Endodermal cell (in vitro differentiated cells): ENCODE measurements around the gene NRXN2. TPM values are rescaled to one million over a fixed set of nuclear protein-coding genes. Genes with fewer than 3 reads are reported as not detected.

ENCODE experiments used
- DNase-seq: peaks from one replicate; pipeline ENCODE4 v3.0.0-alpha.2; 2017
- H3K27ac ChIP-seq: 2 replicates; pipeline ENCODE4 v1.5.1; 2013; ENCODE audit warnings: mild to moderate bottlenecking, low read depth, low read length, moderate library complexity
- H3K27me3 ChIP-seq: 2 replicates; pipeline ENCODE4 v1.6.1; 2013; ENCODE audit warnings: mild to moderate bottlenecking, low read length, moderate library complexity; ENCODE audit not compliant: insufficient read depth, control insufficient read depth, poor library complexity, severe bottlenecking
- H3K36me3 ChIP-seq: 2 replicates; pipeline ENCODE4 v1.7.0; 2013; ENCODE audit warnings: mild to moderate bottlenecking, low read length, moderate library complexity; ENCODE audit not compliant: control insufficient read depth, insufficient read depth
- H3K4me1 ChIP-seq: one replicate; pipeline ENCODE4 v1.7.0; 2013; ENCODE audit warnings: low read length; ENCODE audit not compliant: control insufficient read depth, insufficient read depth
- H3K4me3 ChIP-seq: 2 replicates; pipeline ENCODE4 v1.5.1; 2013; ENCODE audit warnings: mild to moderate bottlenecking, low read length, moderate library complexity
- H3K9ac ChIP-seq: 2 replicates; pipeline ENCODE4 v1.6.1; 2013; ENCODE audit warnings: mild to moderate bottlenecking, low read length, moderate library complexity; ENCODE audit not compliant: poor library complexity, severe bottlenecking; ENCODE audit errors: extremely low read depth
- H3K9me3 ChIP-seq: 2 replicates; pipeline ENCODE4 v1.6.1; 2013; ENCODE audit warnings: mild to moderate bottlenecking, low read length, moderate library complexity; ENCODE audit not compliant: control insufficient read depth
- H3K27ac Mint-ChIP-seq: 2 replicates; pipeline ENCODE4 v1.8.0; 2020; ENCODE audit warnings: mixed read lengths
- H3K27me3 Mint-ChIP-seq: 2 replicates; pipeline ENCODE4 v1.8.0; 2021; ENCODE audit warnings: mild to moderate bottlenecking, mixed read lengths; ENCODE audit not compliant: insufficient read depth
- H3K36me3 Mint-ChIP-seq: 2 replicates; pipeline ENCODE4 v1.8.0; 2020; ENCODE audit warnings: low read depth, mixed read lengths
- H3K4me1 Mint-ChIP-seq: 2 replicates; pipeline ENCODE4 v1.8.0; 2020; ENCODE audit warnings: mixed read lengths
- H3K4me3 Mint-ChIP-seq: 2 replicates; pipeline ENCODE4 v1.8.0; 2020; ENCODE audit warnings: mild to moderate bottlenecking, moderate library complexity, mixed read lengths
- H3K9me3 Mint-ChIP-seq: 2 replicates; pipeline ENCODE4 v1.8.0; 2020; ENCODE audit warnings: mild to moderate bottlenecking, mixed read lengths
- WGBS, 2 experiments: methylation state at CpG; one replicate each; pipeline versions ENCODE4 v1.1.5 to v1.1.7; 2013; ENCODE audit warnings: missing lambda C conversion rate in 2 of 2, mixed read lengths in 1 of 2; ENCODE audit not compliant: insufficient coverage in 1 of 2, insufficient read length in 1 of 2; 5-methylcytosine and 5-hydroxymethylcytosine counted together
- total RNA-seq, 2 donors: library from RNA; stranded (reverse); fragmentation: NEBNext Ultra II Directional in 1 of 2; extraction: Animal tissue kit (Norgen Biotek cat#: 25700) in 1 of 2; gene quantifications; 2 replicates in 1 of 2; 3 replicates in 1 of 2; pipeline ENCODE4 v1.2.1, GENCODE V29; 2021
- TF ChIP-seq, protein P1 (sequence below): fragments of 200-600 bp; sonication (generic); conservative IDR thresholded peaks from 2 replicates; pipeline ENCODE4 v1.5.0; 2021; ENCODE audit warnings: antibody characterized with exemption, mild to moderate bottlenecking

NRXN2 gene
- total RNA-seq, 2 donors from 2014 or later, result 1.00 to 1.5 TPM

DNA sequence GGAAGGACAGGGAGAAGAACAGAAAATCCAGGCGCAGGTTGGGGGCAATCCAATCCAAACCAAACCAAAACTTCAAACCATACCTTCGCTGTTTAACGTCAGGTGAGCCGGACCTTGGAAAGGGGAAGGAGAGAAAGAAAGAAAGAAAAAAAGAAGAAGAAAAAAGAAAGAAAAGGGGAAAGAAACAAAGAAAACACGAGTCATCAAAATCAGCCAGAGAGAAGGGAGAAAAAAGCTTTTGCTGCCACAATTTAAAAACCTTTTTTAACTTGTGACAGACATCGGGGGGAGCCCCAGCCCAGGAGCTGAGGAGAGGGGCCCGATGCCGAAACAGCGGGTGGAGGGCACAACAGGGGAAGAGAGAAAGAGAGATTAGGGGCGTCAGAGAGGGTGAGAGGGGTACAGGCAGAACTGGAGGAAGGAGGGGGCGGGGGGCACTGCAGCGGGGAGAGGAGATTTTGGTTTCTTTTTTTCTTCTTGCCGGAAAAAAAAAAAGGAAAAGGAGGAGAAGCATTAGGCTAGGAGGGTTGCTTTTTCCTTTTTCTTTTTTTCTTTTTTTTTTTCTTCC is 30.1 kb downstream of the NRXN2 start:
- Mint-ChIP-seq H3K27ac (no peak overlapping the region), H3K36me3 (no peaks in the 10 kb centered on the region), H3K9me3 (no peaks in the 10 kb centered on the region), H3K27me3 (peaks cover 74% of the 10 kb centered on the region), H3K4me3 (no peak overlapping the region), H3K4me1 (peaks cover 3% of the 10 kb centered on the region)
- 28 to 63% methylated on average over 4 to 11 of the region's 13 CpGs for WGBS, 2 experiments
- no peaks in the 10 kb centered on the region for H3K9me3 ChIP-seq
- DNase-seq, result no peak
- TF ChIP-seq, protein P1, sequence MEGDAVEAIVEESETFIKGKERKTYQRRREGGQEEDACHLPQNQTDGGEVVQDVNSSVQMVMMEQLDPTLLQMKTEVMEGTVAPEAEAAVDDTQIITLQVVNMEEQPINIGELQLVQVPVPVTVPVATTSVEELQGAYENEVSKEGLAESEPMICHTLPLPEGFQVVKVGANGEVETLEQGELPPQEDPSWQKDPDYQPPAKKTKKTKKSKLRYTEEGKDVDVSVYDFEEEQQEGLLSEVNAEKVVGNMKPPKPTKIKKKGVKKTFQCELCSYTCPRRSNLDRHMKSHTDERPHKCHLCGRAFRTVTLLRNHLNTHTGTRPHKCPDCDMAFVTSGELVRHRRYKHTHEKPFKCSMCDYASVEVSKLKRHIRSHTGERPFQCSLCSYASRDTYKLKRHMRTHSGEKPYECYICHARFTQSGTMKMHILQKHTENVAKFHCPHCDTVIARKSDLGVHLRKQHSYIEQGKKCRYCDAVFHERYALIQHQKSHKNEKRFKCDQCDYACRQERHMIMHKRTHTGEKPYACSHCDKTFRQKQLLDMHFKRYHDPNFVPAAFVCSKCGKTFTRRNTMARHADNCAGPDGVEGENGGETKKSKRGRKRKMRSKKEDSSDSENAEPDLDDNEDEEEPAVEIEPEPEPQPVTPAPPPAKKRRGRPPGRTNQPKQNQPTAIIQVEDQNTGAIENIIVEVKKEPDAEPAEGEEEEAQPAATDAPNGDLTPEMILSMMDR, result no peak
- H3K4me1 ChIP-seq, result no peaks in the 10 kb centered on the region
- no peak overlapping the region for H3K4me3 ChIP-seq
- no peaks in the 10 kb centered on the region for H3K36me3 ChIP-seq
- no peak overlapping the region for H3K9ac ChIP-seq
- H3K27ac ChIP-seq, result no peak overlapping the region
- H3K27me3 ChIP-seq, result peaks cover 44% of the 10 kb centered on the region

DNA sequence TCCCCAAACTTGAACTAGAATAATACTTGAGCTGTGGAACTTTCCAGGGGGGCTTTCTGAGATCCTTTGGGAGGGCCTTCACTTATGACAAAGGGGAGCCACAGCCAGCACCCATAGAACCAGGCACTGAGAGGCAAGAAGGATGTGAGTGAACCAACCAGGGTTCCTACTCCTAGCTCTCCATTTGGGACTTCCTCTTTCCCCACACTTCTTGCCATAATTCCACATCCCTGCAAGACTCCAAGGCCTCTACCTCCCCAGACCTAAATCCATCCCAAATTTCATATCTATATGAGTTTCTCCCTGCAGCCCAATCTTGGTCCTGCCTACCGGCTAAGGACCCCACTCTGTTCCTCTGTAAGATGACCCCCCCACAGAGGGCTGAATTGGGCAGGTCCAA is 31.5 kb downstream of the NRXN2 start:
- peaks cover 65% of the 10 kb centered on the region for H3K27me3 Mint-ChIP-seq
- H3K27ac ChIP-seq, result no peak overlapping the region

DNA sequence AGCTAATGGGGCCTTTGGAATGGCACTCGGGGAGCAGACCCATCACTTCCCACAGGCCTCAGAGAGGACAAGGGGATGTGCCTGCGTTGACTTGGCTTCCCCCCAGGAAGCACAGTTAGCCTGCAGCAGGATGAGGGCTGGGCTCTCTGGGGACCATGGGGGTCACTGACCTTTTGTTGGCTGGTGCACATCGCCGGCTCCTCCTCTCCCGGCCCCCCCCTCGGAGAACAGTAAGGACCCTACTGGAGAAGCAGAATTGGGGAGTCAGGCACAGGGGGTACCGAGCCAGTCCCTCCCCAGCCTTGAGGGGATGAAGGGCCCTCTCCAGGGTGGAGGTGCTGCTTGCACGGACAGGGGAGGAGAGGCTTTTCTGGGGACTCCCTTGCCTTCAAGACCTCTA is 32.8 kb downstream of the NRXN2 start:
- Histone ChIP-seq H3K4me1 (no peaks in the 10 kb centered on the region), H3K4me3 (no peak overlapping the region), H3K27ac (no peak overlapping the region), H3K9ac (no peak overlapping the region), H3K27me3 (peaks cover 35% of the 10 kb centered on the region), H3K9me3 (no peaks in the 10 kb centered on the region), H3K36me3 (no peaks in the 10 kb centered on the region)
- H3K36me3 Mint-ChIP-seq, result no peaks in the 10 kb centered on the region
- no peaks in the 10 kb centered on the region for H3K9me3 Mint-ChIP-seq
- peaks cover 62% of the 10 kb centered on the region for H3K27me3 Mint-ChIP-seq
- peaks cover 3% of the 10 kb centered on the region for H3K4me1 Mint-ChIP-seq
- TF ChIP-seq, protein P1, result no peak
- DNase-seq, result no peak
- no peak overlapping the region for H3K27ac Mint-ChIP-seq
- WGBS, 2 experiments, result 87 to 91% methylated on average over 5 to 8 of the region's 8 CpGs
- H3K4me3 Mint-ChIP-seq, result no peak overlapping the region

More for the DNA sequence above, 31.5 kb downstream of the NRXN2 start:
- 90% methylated on average over 1 of the region's 1 CpG; no CpG with 5 or more reads in 1 of the 2 experiments for WGBS, 2 experiments
- Mint-ChIP-seq H3K27ac (no peak overlapping the region), H3K4me1 (peaks cover 3% of the 10 kb centered on the region), H3K36me3 (no peaks in the 10 kb centered on the region), H3K9me3 (no peaks in the 10 kb centered on the region), H3K4me3 (no peak overlapping the region)
- Histone ChIP-seq H3K27me3 (peaks cover 42% of the 10 kb centered on the region), H3K36me3 (no peaks in the 10 kb centered on the region), H3K9me3 (no peaks in the 10 kb centered on the region), H3K4me3 (no peak overlapping the region), H3K9ac (no peak overlapping the region), H3K4me1 (no peaks in the 10 kb centered on the region)
- TF ChIP-seq, protein P1, result no peak
- DNase-seq, result no peak
